HG03432 (cell line): ENCODE data around the gene MLLT3.
A peak's percentile ranks its signal among the peaks of the same experiment; 100 is the strongest.

ENCODE experiments used
- ATAC-seq: cut with Tn5 transposase; IDR thresholded peaks from one replicate; pipeline ENCODE4 v1.9.1; 2021; ENCODE audit warnings: mild to moderate bottlenecking, moderate library complexity; ENCODE audit not compliant: unreplicated experiment

MLLT3 gene

GRCh38 chr9:20518737-20519136, 103.6 kb downstream of the MLLT3 start:
- ATAC-seq, result no peak

GRCh38 chr9:20513126-20513913, 109.0 kb downstream of the MLLT3 start:
- no peak for ATAC-seq

DNA sequence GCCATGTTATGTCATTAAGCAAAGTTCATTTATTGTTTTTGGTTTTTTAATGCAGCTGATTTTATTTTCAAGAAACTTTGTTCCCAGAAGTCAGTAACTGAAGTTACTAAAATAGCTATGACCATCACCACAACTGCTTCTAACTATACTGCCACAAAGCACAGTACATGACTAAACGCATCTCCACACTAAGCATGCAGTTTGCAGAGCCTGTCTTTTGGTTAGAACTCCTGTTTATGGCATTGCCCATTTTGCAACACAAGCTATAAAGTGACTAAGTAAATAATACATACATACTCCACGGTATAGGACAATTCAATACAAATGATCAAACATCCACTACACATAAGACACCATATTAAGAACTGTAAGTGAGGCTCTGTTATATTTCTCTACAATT, 109.7 kb downstream of the MLLT3 start:
- ATAC-seq, result peak; percentile 31

DNA sequence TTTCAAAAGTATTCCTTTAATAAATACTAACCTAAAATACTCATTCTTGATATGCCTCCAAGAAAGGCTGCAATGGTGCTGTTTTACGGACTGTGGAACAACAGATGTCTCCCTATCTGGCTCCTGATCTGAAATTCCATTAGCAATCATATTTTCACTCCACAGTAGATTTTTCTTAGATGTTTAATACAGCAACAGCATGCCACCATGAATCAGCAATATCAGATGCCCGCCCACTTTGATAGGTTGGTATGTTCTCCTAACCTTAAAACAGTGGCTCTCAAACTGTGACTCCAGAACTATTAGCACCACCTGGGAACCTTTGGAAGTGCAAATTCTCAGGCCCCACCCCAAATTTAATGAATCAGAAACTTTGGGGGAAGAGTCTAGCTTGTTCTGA, 110.2 kb downstream of the MLLT3 start:
- ATAC-seq, result no peak

DNA sequence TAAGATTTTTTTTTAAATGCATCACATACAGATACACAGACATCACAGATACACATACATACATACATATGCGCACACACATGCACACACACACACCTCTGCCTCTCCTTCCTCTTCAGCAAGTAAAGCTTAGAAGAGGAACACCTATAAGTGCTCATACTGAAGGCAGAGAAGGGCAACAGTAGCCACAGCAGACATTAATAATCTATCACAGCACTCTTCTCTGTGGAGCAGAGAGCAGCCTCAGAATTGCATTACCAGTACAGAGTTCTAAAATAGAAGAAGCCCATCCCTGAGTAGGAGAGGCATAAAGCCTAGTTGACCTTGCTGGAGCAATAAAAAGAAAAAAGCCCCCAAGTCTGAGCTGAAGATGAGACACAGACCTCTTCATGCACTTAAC, 110.6 kb downstream of the MLLT3 start:
- ATAC-seq, result no peak

DNA sequence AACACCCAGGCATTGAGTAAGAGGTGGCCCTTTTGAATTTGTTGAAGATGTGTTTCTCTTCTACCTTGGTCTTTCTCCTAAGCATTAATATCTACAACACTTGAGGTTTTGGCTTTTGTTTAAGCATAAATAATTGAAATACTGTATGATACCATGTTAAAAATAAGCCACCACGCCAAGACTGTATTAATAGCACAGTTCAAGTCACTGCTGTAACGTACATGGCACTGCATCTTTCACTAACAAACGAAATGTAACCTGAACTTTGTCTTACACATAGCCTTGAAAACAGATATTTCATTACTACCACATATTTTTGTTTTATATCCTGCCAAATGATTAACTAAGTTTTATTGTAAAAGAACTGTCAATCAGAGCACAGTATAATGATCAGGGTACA, 112.8 kb downstream of the MLLT3 start:
- no peak for ATAC-seq

- ATAC-seq, result peak; percentile 86
Observed at GRCh38 chr9:20508242-20508641, 114.1 kb downstream of the MLLT3 start.

DNA sequence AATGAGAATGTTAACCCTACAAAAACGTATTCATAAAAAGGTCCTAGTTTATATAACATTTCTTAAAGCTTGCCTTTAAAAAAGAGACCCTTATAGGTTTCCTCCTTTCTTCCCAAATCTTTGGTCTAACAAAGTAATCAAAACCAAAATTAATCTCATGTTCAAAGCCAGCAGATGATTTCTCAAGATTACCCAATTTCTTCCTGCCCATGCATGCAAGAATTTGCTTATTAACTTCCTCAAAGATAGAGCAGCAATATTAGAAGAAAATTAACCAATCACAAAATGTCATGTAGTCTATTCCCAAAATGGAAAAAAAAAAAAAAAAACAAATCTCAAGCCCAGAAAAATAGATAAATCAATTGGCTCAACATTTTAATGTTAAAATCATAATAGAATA, 114.9 kb downstream of the MLLT3 start:
- ATAC-seq, result no peak

- ATAC-seq, result no peak
Observed at GRCh38 chr9:20506099-20506900, 116.0 kb downstream of the MLLT3 start.

DNA sequence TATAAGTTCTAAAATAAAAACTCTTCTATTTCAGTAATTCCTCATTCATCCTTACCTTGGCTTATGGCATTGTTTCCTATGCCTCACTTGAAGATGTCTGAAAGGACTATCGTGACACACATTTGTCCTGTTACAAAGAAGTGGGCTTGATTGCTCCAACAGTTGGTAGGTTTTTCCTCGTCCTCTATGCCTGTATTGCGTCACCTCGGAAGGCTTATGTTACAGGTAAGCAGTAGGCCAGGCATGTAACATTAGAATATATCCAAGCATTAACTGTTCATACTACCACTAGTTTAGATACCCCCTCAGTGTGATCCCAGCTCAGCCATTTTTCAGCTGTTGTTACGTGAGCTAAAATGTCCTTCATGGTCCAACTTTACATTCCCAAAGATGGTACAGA, 116.7 kb downstream of the MLLT3 start:
- ATAC-seq, result no peak

DNA sequence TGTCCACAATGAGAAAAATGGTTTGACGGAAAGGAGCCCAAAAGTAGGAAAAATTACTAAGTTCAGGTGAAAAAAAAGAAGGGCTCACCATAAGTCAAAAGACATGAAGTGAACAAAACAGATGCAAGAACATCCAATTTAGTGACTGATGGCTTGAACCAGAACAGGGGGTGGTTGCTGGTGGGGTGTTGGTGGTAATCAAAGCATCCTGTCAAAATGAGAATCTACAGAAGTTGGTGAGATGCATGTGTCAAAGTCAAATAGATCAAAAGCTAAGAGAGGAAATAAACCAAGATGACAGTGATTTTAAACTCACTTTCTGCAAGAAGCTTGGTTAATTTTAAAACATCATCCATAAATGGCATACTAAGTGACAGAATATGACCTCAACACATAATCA, 117.4 kb downstream of the MLLT3 start:
- no peak for ATAC-seq

GRCh38 chr9:20500101-20500500, 122.2 kb downstream of the MLLT3 start:
- ATAC-seq, result no peak

DNA sequence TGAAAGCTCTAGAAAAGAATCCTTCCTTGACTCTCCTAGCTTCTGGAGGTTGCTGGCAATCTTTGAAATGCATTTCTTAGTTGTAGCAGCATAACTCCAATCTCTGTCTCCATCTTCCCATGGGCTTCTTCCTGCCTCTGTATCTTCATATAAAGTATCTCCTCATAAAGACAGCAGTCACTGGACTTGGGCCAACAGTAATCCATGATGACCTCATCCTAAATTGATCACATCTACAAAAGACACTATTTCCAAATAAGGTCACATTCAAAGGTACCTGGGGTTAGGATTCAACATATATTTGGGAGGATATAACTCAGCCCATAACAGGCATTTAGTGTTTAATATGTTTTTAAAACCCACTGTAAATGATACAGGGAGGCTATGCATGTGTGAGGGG, 123.3 kb downstream of the MLLT3 start:
- no peak for ATAC-seq

- ATAC-seq, result no peak
Observed at GRCh38 chr9:20496328-20496727, 126.0 kb downstream of the MLLT3 start.

- no peak for ATAC-seq
Observed at GRCh38 chr9:20495098-20495497, 127.2 kb downstream of the MLLT3 start.

- no peak for ATAC-seq
Observed at GRCh38 chr9:20494035-20494434, 128.3 kb downstream of the MLLT3 start.

DNA sequence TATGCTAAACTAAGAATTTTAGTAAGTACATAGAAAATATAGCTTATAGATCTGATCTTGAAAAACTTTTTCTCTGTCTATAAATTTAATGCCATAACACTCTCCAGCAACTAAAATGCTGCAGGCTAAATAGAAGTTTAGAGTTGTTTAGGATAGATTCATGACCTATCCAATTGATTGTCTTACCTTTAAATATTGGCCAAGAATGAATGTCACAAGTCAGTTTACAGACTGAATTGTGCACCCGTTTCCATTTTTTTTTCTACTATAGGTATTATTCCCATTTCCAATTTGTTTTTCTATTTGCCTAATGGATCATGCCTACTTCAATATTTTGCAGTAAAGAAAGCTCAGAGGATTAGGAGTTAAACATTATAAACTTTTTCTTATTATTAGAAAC, 129.5 kb downstream of the MLLT3 start:
- ATAC-seq, result no peak

DNA sequence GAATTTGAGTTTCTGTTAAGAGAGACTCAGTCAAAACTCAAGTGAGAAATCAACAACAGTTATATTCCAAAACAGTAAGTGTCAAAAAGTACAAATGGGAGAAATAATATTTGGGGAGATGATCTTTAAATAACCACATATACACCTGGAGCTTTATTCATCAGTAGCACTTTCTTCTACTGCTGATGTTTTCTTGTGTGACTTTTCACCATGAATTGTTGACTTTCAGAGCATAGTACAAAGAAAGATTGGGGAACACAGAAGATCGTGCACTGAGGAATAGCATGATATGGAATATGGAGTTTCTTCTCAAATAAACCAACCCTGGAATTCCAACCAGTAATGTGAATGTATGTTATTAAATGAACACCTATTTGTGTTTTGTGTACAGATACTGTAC, 130.7 kb downstream of the MLLT3 start:
- ATAC-seq, result no peak

- peak; percentile 57 for ATAC-seq
Observed at GRCh38 chr9:20490246-20490834, 132.0 kb downstream of the MLLT3 start.

- no peak for ATAC-seq
Observed at GRCh38 chr9:20488691-20489090, 133.6 kb downstream of the MLLT3 start.

- no peak for ATAC-seq
Observed at GRCh38 chr9:20486552-20486951, 135.7 kb downstream of the MLLT3 start.

- ATAC-seq, result no peak
Observed at GRCh38 chr9:20481437-20481836, 140.9 kb downstream of the MLLT3 start.
